H1 (cell line): ENCODE results near the gene LRRFIP1. TPM values are rescaled to one million over a fixed set of nuclear protein-coding genes. Genes with fewer than 3 reads are reported as not detected.

Experiments used
- CTCF ChIA-PET: fragments of 300-600 bp; sonication (Branson Sonifier 250); formaldehyde crosslinking; loops from one replicate; lab custom pipeline; 2021; ENCODE audit not compliant: partially characterized antibody; lab: Charles Lee
- POLR2A ChIA-PET: fragments of 300-600 bp; sonication (Branson Sonifier 250); formaldehyde crosslinking; loops from one replicate; lab custom pipeline; 2021; ENCODE audit warnings: inconsistent platforms; ENCODE audit not compliant: partially characterized antibody; lab: Charles Lee
- DNase-seq, 2 experiments: peaks; one replicate each; pipeline versions ENCODE4 v3.0.0 to v3.0.0-alpha.2; 2010 to 2022; ENCODE audit warnings: low spot score in 2 of 2, low read depth in 1 of 2, mixed read lengths in 1 of 2
- FAIRE-seq: peaks from 2 replicates; lab custom pipeline; 2011; peaks lifted over from hg19 to GRCh38; lab: Jason Lieb, UNC
- H2AFZ ChIP-seq: 2 replicates; pipeline ENCODE4 v1.8.1; 2012; ENCODE audit warnings: low read length, inconsistent platforms
- H2AK5ac ChIP-seq: 2 replicates; pipeline ENCODE4 v1.6.1; 2013; ENCODE audit warnings: low read depth, low read length
- H2BK120ac ChIP-seq: replicated peaks from 2 replicates; pipeline ENCODE3; 2013; ENCODE audit warnings: low read depth, low read length, inconsistent platforms
- H2BK12ac ChIP-seq: 2 replicates; pipeline ENCODE4 v1.6.1; 2013; ENCODE audit warnings: low read depth, low read length
- H2BK15ac ChIP-seq: 2 replicates; pipeline ENCODE4 v1.6.1; 2013; ENCODE audit warnings: low read length
- H2BK20ac ChIP-seq: 2 replicates; pipeline ENCODE4 v1.6.1; 2013; ENCODE audit warnings: low read length
- H2BK5ac ChIP-seq: 2 replicates; pipeline ENCODE4 v1.6.1; 2013; ENCODE audit warnings: low read depth, low read length
- H3K14ac ChIP-seq: 2 replicates; pipeline ENCODE4 v1.6.1; 2013; ENCODE audit warnings: inconsistent platforms; ENCODE audit not compliant: insufficient read length
- H3K18ac ChIP-seq: 2 replicates; pipeline ENCODE4 v1.6.1; 2013; ENCODE audit warnings: low read length; ENCODE audit errors: extremely low read depth
- H3K23ac ChIP-seq: 2 replicates; pipeline ENCODE4 v1.6.1; 2013; ENCODE audit warnings: inconsistent platforms; ENCODE audit not compliant: insufficient read length
- H3K23me2 ChIP-seq: 2 replicates; pipeline ENCODE4 v1.6.1; 2013; ENCODE audit warnings: low read depth, low read length
- H3K27ac ChIP-seq: 2 replicates; pipeline ENCODE4 v1.6.1; 2011; ENCODE audit warnings: low read depth, low read length, inconsistent platforms
- H3K27me3 ChIP-seq, 4 experiments: replicated peaks in 1 of 4; 1 replicate in 1 of 4; 2 replicates in 3 of 4; pipeline versions ENCODE4 v1.6.1 to v1.8.1; 2011 to 2013; ENCODE audit warnings: low read length in 3 of 4, mild to moderate bottlenecking in 3 of 4, inconsistent platforms in 2 of 4, mixed read lengths in 2 of 4, moderate library complexity in 1 of 4; ENCODE audit not compliant: control insufficient read depth in 3 of 4, insufficient read depth in 3 of 4; ENCODE audit errors: extremely low read depth in 1 of 4
- H3K36me3 ChIP-seq, 4 experiments: 2 replicates each; pipeline versions ENCODE4 v1.6.1 to v1.8.1; 2011 to 2013; ENCODE audit warnings: mild to moderate bottlenecking in 4 of 4, low read length in 3 of 4, moderate library complexity in 2 of 4, control low read depth in 1 of 4, inconsistent platforms in 1 of 4; ENCODE audit not compliant: insufficient read depth in 4 of 4, control insufficient read depth in 2 of 4
- H3K4ac ChIP-seq: replicated peaks from 2 replicates; pipeline ENCODE3; 2013; ENCODE audit warnings: low read length, low read depth, mixed read lengths, inconsistent platforms; ENCODE audit not compliant: insufficient read length
- H3K4me1 ChIP-seq, 4 experiments: replicated peaks in 1 of 4; 1 replicate in 1 of 4; 2 replicates in 3 of 4; pipeline versions ENCODE4 v1.6.1 to v1.8.1; 2011 to 2013; ENCODE audit warnings: low read length in 3 of 4, inconsistent platforms in 2 of 4, mixed read lengths in 1 of 4; ENCODE audit not compliant: insufficient read depth in 4 of 4, control insufficient read depth in 3 of 4
- H3K4me2 ChIP-seq, 2 experiments: 2 replicates each; pipeline versions ENCODE4 v1.6.1 to v1.8.1; 2011 to 2013; ENCODE audit warnings: low read depth in 2 of 2, low read length in 2 of 2, control low read depth in 1 of 2, inconsistent platforms in 1 of 2, mild to moderate bottlenecking in 1 of 2; ENCODE audit not compliant: insufficient read depth in 1 of 2
- H3K4me3 ChIP-seq, 4 experiments: fragments of 200-600, 300-600 bp in 1 of 4; sonication (generic), shearing (Covaris generic), sonication (Bioruptor Twin) in 1 of 4; 2 replicates each; pipeline versions ENCODE4 v1.5.1 to v1.8.1; 2011 to 2016; ENCODE audit warnings: low read length in 4 of 4, low read depth in 3 of 4, control low read depth in 2 of 4, inconsistent platforms in 2 of 4, mild to moderate bottlenecking in 2 of 4, mixed read lengths in 1 of 4, moderate library complexity in 1 of 4; ENCODE audit not compliant: insufficient read depth in 2 of 4; ENCODE audit errors: extremely low read depth in 1 of 4
- H3K56ac ChIP-seq: replicated peaks from 2 replicates; pipeline ENCODE3; 2013; ENCODE audit warnings: low read depth, mild to moderate bottlenecking, mixed read lengths, low read length, inconsistent platforms; ENCODE audit not compliant: insufficient read length
- H3K79me1 ChIP-seq: 2 replicates; pipeline ENCODE4 v1.6.1; 2013; ENCODE audit warnings: low read depth, low read length, control low read depth
- H3K79me2 ChIP-seq, 2 experiments: 2 replicates each; pipeline versions ENCODE4 v1.6.1 to v1.8.1; 2012 to 2013; ENCODE audit warnings: low read length in 2 of 2, mild to moderate bottlenecking in 2 of 2, inconsistent platforms in 1 of 2; ENCODE audit not compliant: insufficient read depth in 2 of 2, control insufficient read depth in 1 of 2
- H3K9ac ChIP-seq, 4 experiments: replicated peaks in 1 of 4; 1 replicate in 1 of 4; 2 replicates in 3 of 4; pipeline versions ENCODE4 v1.6.1 to v1.8.1; 2011 to 2013; ENCODE audit warnings: low read depth in 3 of 4, low read length in 3 of 4, control low read depth in 2 of 4, mild to moderate bottlenecking in 2 of 4, moderate library complexity in 2 of 4, inconsistent platforms in 1 of 4; ENCODE audit errors: extremely low read depth in 1 of 4
- H3K9me3 ChIP-seq, 2 experiments: 2 replicates each; pipeline versions ENCODE4 v1.6.1 to v1.8.1; 2012 to 2013; ENCODE audit warnings: mild to moderate bottlenecking in 2 of 2, moderate library complexity in 2 of 2, control low read depth in 1 of 2, inconsistent platforms in 1 of 2, low read depth in 1 of 2, low read length in 1 of 2, mixed read lengths in 1 of 2; ENCODE audit not compliant: insufficient read depth in 2 of 2
- H4K20me1 ChIP-seq, 2 experiments: replicated peaks in 1 of 2; 2 replicates each; pipeline versions ENCODE3 to v1.8.1; 2011 to 2013; ENCODE audit warnings: inconsistent platforms in 2 of 2, low read length in 2 of 2, mild to moderate bottlenecking in 1 of 2; ENCODE audit not compliant: insufficient read depth in 2 of 2, control insufficient read depth in 1 of 2
- H4K5ac ChIP-seq: 2 replicates; pipeline ENCODE4 v1.6.1; 2013; ENCODE audit warnings: low read length, low read depth, mixed read lengths, inconsistent platforms; ENCODE audit not compliant: insufficient read length
- H4K8ac ChIP-seq: 2 replicates; pipeline ENCODE4 v1.8.0; 2013; ENCODE audit warnings: mild to moderate bottlenecking, moderate library complexity, low read length, inconsistent platforms; ENCODE audit not compliant: insufficient read depth; ENCODE audit errors: extremely low read depth
- H4K91ac ChIP-seq: replicated peaks from 2 replicates; pipeline ENCODE3; 2013; ENCODE audit warnings: low read length, mixed read lengths, inconsistent platforms; ENCODE audit not compliant: insufficient read length
- CBX5 ChIP-seq: fragments of 300-800, 300-1000 bp; sonication (generic); IDR thresholded peaks from 2 replicates; pipeline ENCODE4 v1.7.1; 2016; ENCODE audit warnings: antibody characterized with exemption, low read length, low read depth
- CTCF ChIP-seq, 3 experiments: IDR thresholded peaks; 1 replicate in 2 of 3; 2 replicates in 1 of 3; pipeline versions ENCODE4 v1.5.1 to v1.6.1; 2011; ENCODE audit warnings: low read length in 3 of 3, mild to moderate bottlenecking in 3 of 3, inconsistent platforms in 2 of 3, low read depth in 1 of 3, moderate library complexity in 1 of 3; ENCODE audit not compliant: insufficient read depth in 1 of 3; ENCODE audit errors: control extremely low read depth in 1 of 3
- EP300 ChIP-seq, 2 experiments: IDR thresholded peaks; 1 replicate in 1 of 2; 2 replicates in 1 of 2; pipeline ENCODE4 v1.6.1; 2011 to 2012; ENCODE audit warnings: low read depth in 2 of 2, low read length in 2 of 2, mild to moderate bottlenecking in 2 of 2, borderline replicate concordance in 1 of 2, inconsistent platforms in 1 of 2, moderate library complexity in 1 of 2
- RBBP5 ChIP-seq: IDR thresholded peaks from 2 replicates; pipeline ENCODE4 v1.7.1; 2012; ENCODE audit warnings: low read depth, mild to moderate bottlenecking, inconsistent platforms, low read length, moderate library complexity, borderline replicate concordance
- RFX5 ChIP-seq: IDR thresholded peaks from 2 replicates; pipeline ENCODE4 v1.6.1; 2011; ENCODE audit warnings: low read depth, low read length, improper control_type of control experiment, borderline replicate concordance
- SAP30 ChIP-seq: fragments of 300-600 bp; sonication (generic); IDR thresholded peaks from 2 replicates; pipeline ENCODE4 v1.7.1; 2012; ENCODE audit warnings: low read length, moderate library complexity, mild to moderate bottlenecking, inconsistent platforms; ENCODE audit not compliant: insufficient read depth, insufficient replicate concordance
- SIX5 ChIP-seq: IDR thresholded peaks from 2 replicates; pipeline ENCODE4 v1.6.1; 2011; ENCODE audit warnings: mild to moderate bottlenecking, low read depth, low read length
- SUZ12 ChIP-seq: fragments of 200-600 bp; sonication (generic); IDR thresholded peaks from 2 replicates; pipeline ENCODE4 v1.6.1; 2012; ENCODE audit warnings: mild to moderate bottlenecking, inconsistent platforms, low read length, moderate library complexity, mixed read lengths
- WGBS, 2 experiments: shearing (Covaris generic) in 1 of 2; methylation state at CpG; one replicate each; pipeline versions ENCODE4 v1.1.6 to v1.1.7; 2013 to 2015; ENCODE audit warnings: low lambda C conversion rate in 2 of 2, mixed read lengths in 2 of 2, inconsistent platforms in 1 of 2, low coverage in 1 of 2, missing lambda C conversion rate in 1 of 2; ENCODE audit not compliant: insufficient replicate concordance in 2 of 2, insufficient coverage in 1 of 2, insufficient read length in 1 of 2; ENCODE audit errors: extremely low coverage in 1 of 2, missing lambda C conversion rate in 1 of 2; 5-methylcytosine and 5-hydroxymethylcytosine counted together
- polyA plus RNA-seq, 7 experiments: library from polyadenylated mRNA; depleted of rRNA in 3 of 7; stranded (reverse) in 5 of 7; unstranded in 2 of 7; fragments of >200 nt in 5 of 7; fragments of 200-250 nt in 2 of 7; gene quantifications; 1 replicate in 5 of 7; 2 replicates in 1 of 7; 4 replicates in 1 of 7; pipeline versions ENCODE4 v1.2.1 to v1.2.3, GENCODE V29; 2011 to 2013; ENCODE audit warnings: missing spikeins in 2 of 7, mixed read lengths in 2 of 7
- total RNA-seq: library from RNA; stranded (reverse); fragmentation: NEBNext Ultra II Directional; extraction: Animal tissue kit (Norgen Biotek cat#: 25700); gene quantifications from 2 replicates; pipeline ENCODE4 v1.2.1, GENCODE V29; 2021

The LRRFIP1 gene
- total and polyA plus RNA-seq, 2 of the 8 experiments (the other 6 are each of a cell fraction or from before 2014, with no cell fraction given), result 12.1 to 75.8 TPM

- Histone ChIP-seq H3K27ac (peak overlapping the region; percentile 9; the same call in 1 of the 2 replicates), H2BK5ac (peak overlapping the region; percentile 91), H3K4me2 (peak overlapping the region; percentile 32 to 37; a peak in 3 of 4 replicates), H2BK20ac (peak overlapping the region; percentile 96), H3K4me1 (peaks cover 18 to 54% (median 36%) of the 10 kb centered on the region in 4 experiments), H3K18ac (peak overlapping the region; percentile 95), H2AK5ac (peak overlapping the region; percentile 98), H3K14ac (peak overlapping the region; percentile 82), H2BK15ac (peak overlapping the region; percentile 77; the same call in 1 of the 2 replicates), H3K23ac (no peak overlapping the region), H2BK120ac (peak overlapping the region; percentile 96), H3K4me3 (peak overlapping the region in 1 of 4 experiments; percentile 24; a peak in 1 of 8 replicates), H3K4ac (peak overlapping the region; percentile 82), H4K5ac (peak overlapping the region; percentile 79), H3K27me3 (no peaks in the 10 kb centered on the region), H3K56ac (peak overlapping the region; percentile 24), H3K9me3 (no peaks in the 10 kb centered on the region), H4K20me1 (no peaks in the 10 kb centered on the region), H3K79me1 (no peaks in the 10 kb centered on the region), H3K79me2 (peaks cover 4 to 17% of the 10 kb centered on the region in 2 experiments; a peak in 2 of 4 replicates), H3K9ac (no peak overlapping the region; a peak in 1 of 7 replicates), H4K8ac (peak overlapping the region; percentile 51), H3K23me2 (peaks cover 4% of the 10 kb centered on the region), H2BK12ac (peak overlapping the region; percentile 99), H4K91ac (peak overlapping the region; percentile 98), H2AFZ (no peak overlapping the region), H3K36me3 (no peaks in the 10 kb centered on the region)
- ChIA-PET CTCF (interaction anchor here (0.6 to 6.9 kb wide), 14 partner anchors 9 to 966 kb away, joined by 3 to 47 read pairs (median 4); no protein-coding TSS in a partner anchor), POLR2A (interaction anchor here (0.9 to 2.6 kb wide), 7 partner anchors 8 to 96 kb away, joined by 3 to 14 read pairs (median 5); partner anchors contain the start of gene PRLH)
- 76% methylated on average over 17 of the region's 17 CpGs; no CpG with 5 or more reads in 1 of the 2 experiments for WGBS, 2 experiments
- no peak for DNase-seq
- FAIRE-seq, result no peak
- no peak for TF ChIP-seq SAP30
- TF ChIP-seq CTCF (IDR thresholded peaks at IDR 0.05; ENCODE audit: control extremely low read depth in 1 of 3, insufficient read depth in 1 of 3, low read depth in 1 of 3, low read length in 3 of 3), result no peak
- TF ChIP-seq CBX5, result no peak
- no peak for TF ChIP-seq EP300 (IDR thresholded peaks at IDR 0.05; ENCODE audit: borderline replicate concordance in 1 of 2, low read depth in 2 of 2, low read length in 2 of 2)
- no peak for TF ChIP-seq SUZ12
- no peak for TF ChIP-seq SIX5
- TF ChIP-seq RBBP5, result no peak
- TF ChIP-seq RFX5, result no peak
These were observed 33.6 kb upstream of the LRRFIP1 start for GRCh38 chr2:237593596-237594320.
